ENCODE results near the gene FAM25C. TPM values are rescaled to one million over a fixed set of nuclear protein-coding genes. Genes with fewer than 3 reads are reported as not detected.
"Not testable (repeated sequence)": the region's sequence is repeated elsewhere in the genome, so short reads cannot be mapped to it uniquely, and the experiment has no call there.

FAM25C gene
- total RNA-seq, 1 donor from 2014 or later, result not detected

- intact Hi-C loops (cut with micrococcal nuclease), result not testable (repeated sequence)
Measured at GRCh38 chr10:47957158-47957557, 42.4 kb downstream of the FAM25C start.

GRCh38 chr10:47947424-47947823 is 52.2 kb downstream of the FAM25C start:
- intact Hi-C loops (cut with micrococcal nuclease), result not testable (repeated sequence)

Other genes starting within 250 kb of the FAM25C start
- 0.07 and 0.27 TPM in 2 replicates for gene SYT15B, start 236.2 kb downstream of the FAM25C start, total RNA-seq
- not detected in 2 replicates for gene NPY4R2, start 81.1 kb downstream of the FAM25C start, total RNA-seq

Measured in T-helper 2 cell treated with Interferon-gamma antibody and Interleukin-4, amounts not matched to agents 100 ng/mL and 5 ng/mL, for 36 hours (primary cell).